Ovary (tissue), 3 donors: Measurements from ENCODE around the gene FBXO2.

Experiments used
- EP300 ChIP-seq: sonication (generic); formaldehyde crosslinking; IDR thresholded peaks from one replicate; pipeline ENCODE4 v1.6.1; 2017; ENCODE audit warnings: antibody characterized with exemption
- TF ChIP-seq, protein P1 (sequence below), 3 donors: fragments of 450-650 bp in 2 of 3; fragments of 200-600 bp in 1 of 3; IDR thresholded peaks; one replicate each; pipeline versions ENCODE4 v1.5.1 to v1.8.0; 2016 to 2022; ENCODE audit warnings: antibody characterized with exemption in 3 of 3, mild to moderate bottlenecking in 1 of 3
- donor health status: DM: no; HTN: no; CAD: no.

DNA sequence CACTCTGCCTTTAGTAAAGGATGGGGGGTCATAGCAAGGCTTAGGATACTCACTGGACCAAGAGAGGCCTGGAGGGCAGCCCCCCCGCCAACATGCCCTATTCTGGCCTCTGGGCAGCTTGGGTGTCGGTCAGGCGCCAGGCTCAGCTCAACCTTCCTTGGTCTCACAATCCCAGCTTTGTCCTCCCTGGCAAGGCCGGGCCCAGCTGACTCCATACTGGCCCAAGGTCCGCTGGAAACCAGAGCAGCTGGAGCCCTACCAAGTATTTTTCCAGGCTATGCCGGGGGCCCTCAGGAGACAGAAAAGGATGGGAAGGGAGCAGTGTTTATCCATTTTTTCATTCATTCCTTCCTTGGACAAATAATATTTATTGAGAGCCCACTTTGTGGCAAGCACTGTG lies 6.2 kb downstream of the FBXO2 start:
- TF ChIP-seq, protein P1, sequence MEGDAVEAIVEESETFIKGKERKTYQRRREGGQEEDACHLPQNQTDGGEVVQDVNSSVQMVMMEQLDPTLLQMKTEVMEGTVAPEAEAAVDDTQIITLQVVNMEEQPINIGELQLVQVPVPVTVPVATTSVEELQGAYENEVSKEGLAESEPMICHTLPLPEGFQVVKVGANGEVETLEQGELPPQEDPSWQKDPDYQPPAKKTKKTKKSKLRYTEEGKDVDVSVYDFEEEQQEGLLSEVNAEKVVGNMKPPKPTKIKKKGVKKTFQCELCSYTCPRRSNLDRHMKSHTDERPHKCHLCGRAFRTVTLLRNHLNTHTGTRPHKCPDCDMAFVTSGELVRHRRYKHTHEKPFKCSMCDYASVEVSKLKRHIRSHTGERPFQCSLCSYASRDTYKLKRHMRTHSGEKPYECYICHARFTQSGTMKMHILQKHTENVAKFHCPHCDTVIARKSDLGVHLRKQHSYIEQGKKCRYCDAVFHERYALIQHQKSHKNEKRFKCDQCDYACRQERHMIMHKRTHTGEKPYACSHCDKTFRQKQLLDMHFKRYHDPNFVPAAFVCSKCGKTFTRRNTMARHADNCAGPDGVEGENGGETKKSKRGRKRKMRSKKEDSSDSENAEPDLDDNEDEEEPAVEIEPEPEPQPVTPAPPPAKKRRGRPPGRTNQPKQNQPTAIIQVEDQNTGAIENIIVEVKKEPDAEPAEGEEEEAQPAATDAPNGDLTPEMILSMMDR (IDR thresholded peaks at IDR 0.05), result no peak
- TF ChIP-seq EP300, result no peak
